ENCODE results near the gene RCCD1.

GRCh38 chr15:90917569-90917968 is 37.1 kb upstream of the RCCD1 start:
- TF ChIP-seq TARDBP (IDR thresholded peaks at IDR 0.05) (no peak), PKNOX1 (IDR thresholded peaks at IDR 0.05) (no peak), L3MBTL2 (conservative IDR thresholded peaks at IDR 0.05) (no peak), ARNT (IDR thresholded peaks at IDR 0.05) (no peak), ZNF384 (IDR thresholded peaks at IDR 0.05) (no peak), FOXK2 (IDR thresholded peaks at IDR 0.05) (no peak)

Data from HEK293T (cell line).